H1 (cell line): Measurements from ENCODE around the gene GABRE. TPM values are rescaled to one million over a fixed set of nuclear protein-coding genes. Genes with fewer than 3 reads are reported as not detected.

ENCODE experiments used
- CTCF ChIA-PET: fragments of 300-600 bp; sonication (Branson Sonifier 250); formaldehyde crosslinking; loops from one replicate; lab custom pipeline; 2021; ENCODE audit not compliant: partially characterized antibody; lab: Charles Lee
- POLR2A ChIA-PET: fragments of 300-600 bp; sonication (Branson Sonifier 250); formaldehyde crosslinking; loops from one replicate; lab custom pipeline; 2021; ENCODE audit warnings: inconsistent platforms; ENCODE audit not compliant: partially characterized antibody; lab: Charles Lee
- DNase-seq, 2 experiments: peaks; one replicate each; pipeline versions ENCODE4 v3.0.0 to v3.0.0-alpha.2; 2010 to 2022; ENCODE audit warnings: low spot score in 2 of 2, low read depth in 1 of 2, mixed read lengths in 1 of 2
- FAIRE-seq: peaks from 2 replicates; lab custom pipeline; 2011; peaks lifted over from hg19 to GRCh38; lab: Jason Lieb, UNC
- H2AFZ ChIP-seq: 2 replicates; pipeline ENCODE4 v1.8.1; 2012; ENCODE audit warnings: low read length, inconsistent platforms
- H2AK5ac ChIP-seq: 2 replicates; pipeline ENCODE4 v1.6.1; 2013; ENCODE audit warnings: low read depth, low read length
- H2BK120ac ChIP-seq: replicated peaks from 2 replicates; pipeline ENCODE3; 2013; ENCODE audit warnings: low read depth, low read length, inconsistent platforms
- H2BK12ac ChIP-seq: 2 replicates; pipeline ENCODE4 v1.6.1; 2013; ENCODE audit warnings: low read depth, low read length
- H2BK15ac ChIP-seq: 2 replicates; pipeline ENCODE4 v1.6.1; 2013; ENCODE audit warnings: low read length
- H2BK20ac ChIP-seq: 2 replicates; pipeline ENCODE4 v1.6.1; 2013; ENCODE audit warnings: low read length
- H2BK5ac ChIP-seq: 2 replicates; pipeline ENCODE4 v1.6.1; 2013; ENCODE audit warnings: low read depth, low read length
- H3K14ac ChIP-seq: 2 replicates; pipeline ENCODE4 v1.6.1; 2013; ENCODE audit warnings: inconsistent platforms; ENCODE audit not compliant: insufficient read length
- H3K18ac ChIP-seq: 2 replicates; pipeline ENCODE4 v1.6.1; 2013; ENCODE audit warnings: low read length; ENCODE audit errors: extremely low read depth
- H3K23ac ChIP-seq: 2 replicates; pipeline ENCODE4 v1.6.1; 2013; ENCODE audit warnings: inconsistent platforms; ENCODE audit not compliant: insufficient read length
- H3K23me2 ChIP-seq: 2 replicates; pipeline ENCODE4 v1.6.1; 2013; ENCODE audit warnings: low read depth, low read length
- H3K27ac ChIP-seq: 2 replicates; pipeline ENCODE4 v1.6.1; 2011; ENCODE audit warnings: low read depth, low read length, inconsistent platforms
- H3K27me3 ChIP-seq, 4 experiments: replicated peaks in 1 of 4; 1 replicate in 1 of 4; 2 replicates in 3 of 4; pipeline versions ENCODE4 v1.6.1 to v1.8.1; 2011 to 2013; ENCODE audit warnings: low read length in 3 of 4, mild to moderate bottlenecking in 3 of 4, inconsistent platforms in 2 of 4, mixed read lengths in 2 of 4, moderate library complexity in 1 of 4; ENCODE audit not compliant: control insufficient read depth in 3 of 4, insufficient read depth in 3 of 4; ENCODE audit errors: extremely low read depth in 1 of 4
- H3K36me3 ChIP-seq, 4 experiments: 2 replicates each; pipeline versions ENCODE4 v1.6.1 to v1.8.1; 2011 to 2013; ENCODE audit warnings: mild to moderate bottlenecking in 4 of 4, low read length in 3 of 4, moderate library complexity in 2 of 4, control low read depth in 1 of 4, inconsistent platforms in 1 of 4; ENCODE audit not compliant: insufficient read depth in 4 of 4, control insufficient read depth in 2 of 4
- H3K4ac ChIP-seq: replicated peaks from 2 replicates; pipeline ENCODE3; 2013; ENCODE audit warnings: low read length, low read depth, mixed read lengths, inconsistent platforms; ENCODE audit not compliant: insufficient read length
- H3K4me1 ChIP-seq, 4 experiments: replicated peaks in 1 of 4; 1 replicate in 1 of 4; 2 replicates in 3 of 4; pipeline versions ENCODE4 v1.6.1 to v1.8.1; 2011 to 2013; ENCODE audit warnings: low read length in 3 of 4, inconsistent platforms in 2 of 4, mixed read lengths in 1 of 4; ENCODE audit not compliant: insufficient read depth in 4 of 4, control insufficient read depth in 3 of 4
- H3K4me2 ChIP-seq, 2 experiments: 2 replicates each; pipeline versions ENCODE4 v1.6.1 to v1.8.1; 2011 to 2013; ENCODE audit warnings: low read depth in 2 of 2, low read length in 2 of 2, control low read depth in 1 of 2, inconsistent platforms in 1 of 2, mild to moderate bottlenecking in 1 of 2; ENCODE audit not compliant: insufficient read depth in 1 of 2
- H3K4me3 ChIP-seq, 4 experiments: fragments of 200-600, 300-600 bp in 1 of 4; sonication (generic), shearing (Covaris generic), sonication (Bioruptor Twin) in 1 of 4; 2 replicates each; pipeline versions ENCODE4 v1.5.1 to v1.8.1; 2011 to 2016; ENCODE audit warnings: low read length in 4 of 4, low read depth in 3 of 4, control low read depth in 2 of 4, inconsistent platforms in 2 of 4, mild to moderate bottlenecking in 2 of 4, mixed read lengths in 1 of 4, moderate library complexity in 1 of 4; ENCODE audit not compliant: insufficient read depth in 2 of 4; ENCODE audit errors: extremely low read depth in 1 of 4
- H3K56ac ChIP-seq: replicated peaks from 2 replicates; pipeline ENCODE3; 2013; ENCODE audit warnings: low read depth, mild to moderate bottlenecking, mixed read lengths, low read length, inconsistent platforms; ENCODE audit not compliant: insufficient read length
- H3K79me1 ChIP-seq: 2 replicates; pipeline ENCODE4 v1.6.1; 2013; ENCODE audit warnings: low read depth, low read length, control low read depth
- H3K79me2 ChIP-seq, 2 experiments: 2 replicates each; pipeline versions ENCODE4 v1.6.1 to v1.8.1; 2012 to 2013; ENCODE audit warnings: low read length in 2 of 2, mild to moderate bottlenecking in 2 of 2, inconsistent platforms in 1 of 2; ENCODE audit not compliant: insufficient read depth in 2 of 2, control insufficient read depth in 1 of 2
- H3K9ac ChIP-seq, 4 experiments: replicated peaks in 1 of 4; 1 replicate in 1 of 4; 2 replicates in 3 of 4; pipeline versions ENCODE4 v1.6.1 to v1.8.1; 2011 to 2013; ENCODE audit warnings: low read depth in 3 of 4, low read length in 3 of 4, control low read depth in 2 of 4, mild to moderate bottlenecking in 2 of 4, moderate library complexity in 2 of 4, inconsistent platforms in 1 of 4; ENCODE audit errors: extremely low read depth in 1 of 4
- H3K9me3 ChIP-seq, 2 experiments: 2 replicates each; pipeline versions ENCODE4 v1.6.1 to v1.8.1; 2012 to 2013; ENCODE audit warnings: mild to moderate bottlenecking in 2 of 2, moderate library complexity in 2 of 2, control low read depth in 1 of 2, inconsistent platforms in 1 of 2, low read depth in 1 of 2, low read length in 1 of 2, mixed read lengths in 1 of 2; ENCODE audit not compliant: insufficient read depth in 2 of 2
- H4K20me1 ChIP-seq, 2 experiments: replicated peaks in 1 of 2; 2 replicates each; pipeline versions ENCODE3 to v1.8.1; 2011 to 2013; ENCODE audit warnings: inconsistent platforms in 2 of 2, low read length in 2 of 2, mild to moderate bottlenecking in 1 of 2; ENCODE audit not compliant: insufficient read depth in 2 of 2, control insufficient read depth in 1 of 2
- H4K5ac ChIP-seq: 2 replicates; pipeline ENCODE4 v1.6.1; 2013; ENCODE audit warnings: low read length, low read depth, mixed read lengths, inconsistent platforms; ENCODE audit not compliant: insufficient read length
- H4K8ac ChIP-seq: 2 replicates; pipeline ENCODE4 v1.8.0; 2013; ENCODE audit warnings: mild to moderate bottlenecking, moderate library complexity, low read length, inconsistent platforms; ENCODE audit not compliant: insufficient read depth; ENCODE audit errors: extremely low read depth
- H4K91ac ChIP-seq: replicated peaks from 2 replicates; pipeline ENCODE3; 2013; ENCODE audit warnings: low read length, mixed read lengths, inconsistent platforms; ENCODE audit not compliant: insufficient read length
- CEBPB ChIP-seq: IDR thresholded peaks from 2 replicates; pipeline ENCODE4 v1.6.1; 2012; ENCODE audit warnings: low read depth, low read length
- POU5F1 ChIP-seq: IDR thresholded peaks from 2 replicates; pipeline ENCODE4 v1.6.1; 2011; ENCODE audit warnings: low read depth, mild to moderate bottlenecking, low read length, moderate library complexity
- RFX5 ChIP-seq: IDR thresholded peaks from 2 replicates; pipeline ENCODE4 v1.6.1; 2011; ENCODE audit warnings: low read depth, low read length, improper control_type of control experiment, borderline replicate concordance
- SIX5 ChIP-seq: IDR thresholded peaks from 2 replicates; pipeline ENCODE4 v1.6.1; 2011; ENCODE audit warnings: mild to moderate bottlenecking, low read depth, low read length
- WGBS, 2 experiments: shearing (Covaris generic) in 1 of 2; methylation state at CpG; one replicate each; pipeline versions ENCODE4 v1.1.6 to v1.1.7; 2013 to 2015; ENCODE audit warnings: low lambda C conversion rate in 2 of 2, mixed read lengths in 2 of 2, inconsistent platforms in 1 of 2, low coverage in 1 of 2, missing lambda C conversion rate in 1 of 2; ENCODE audit not compliant: insufficient replicate concordance in 2 of 2, insufficient coverage in 1 of 2, insufficient read length in 1 of 2; ENCODE audit errors: extremely low coverage in 1 of 2, missing lambda C conversion rate in 1 of 2; 5-methylcytosine and 5-hydroxymethylcytosine counted together
- polyA plus RNA-seq, 7 experiments: library from polyadenylated mRNA; depleted of rRNA in 3 of 7; stranded (reverse) in 5 of 7; unstranded in 2 of 7; fragments of >200 nt in 5 of 7; fragments of 200-250 nt in 2 of 7; gene quantifications; 1 replicate in 5 of 7; 2 replicates in 1 of 7; 4 replicates in 1 of 7; pipeline versions ENCODE4 v1.2.1 to v1.2.3, GENCODE V29; 2011 to 2013; ENCODE audit warnings: missing spikeins in 2 of 7, mixed read lengths in 2 of 7
- total RNA-seq: library from RNA; stranded (reverse); fragmentation: NEBNext Ultra II Directional; extraction: Animal tissue kit (Norgen Biotek cat#: 25700); gene quantifications from 2 replicates; pipeline ENCODE4 v1.2.1, GENCODE V29; 2021
- TF ChIP-seq, protein P1 (sequence below), 3 experiments: IDR thresholded peaks; 1 replicate in 2 of 3; 2 replicates in 1 of 3; pipeline versions ENCODE4 v1.5.1 to v1.6.1; 2011; ENCODE audit warnings: low read length in 3 of 3, mild to moderate bottlenecking in 3 of 3, inconsistent platforms in 2 of 3, low read depth in 1 of 3, moderate library complexity in 1 of 3; ENCODE audit not compliant: insufficient read depth in 1 of 3; ENCODE audit errors: control extremely low read depth in 1 of 3

GABRE gene
- total and polyA plus RNA-seq, 2 of the 8 experiments (the other 6 are each of a cell fraction or from before 2014, with no cell fraction given): 5.5 to 7.0 TPM

GRCh38 chrX:152020888-152021287 lies 46.4 kb upstream of the GABRE start:
- Histone ChIP-seq H3K18ac (no peak overlapping the region), H3K4me1 (no peaks in the 10 kb centered on the region), H2BK120ac (no peak overlapping the region), H3K56ac (no peak overlapping the region), H2AK5ac (no peak overlapping the region), H2BK5ac (no peak overlapping the region), H3K4me3 (no peak overlapping the region), H3K79me1 (no peaks in the 10 kb centered on the region), H3K14ac (no peak overlapping the region), H4K8ac (no peak overlapping the region), H4K5ac (no peak overlapping the region), H3K23me2 (no peaks in the 10 kb centered on the region), H3K27ac (no peak overlapping the region), H3K9me3 (no peaks in the 10 kb centered on the region), H3K27me3 (no peaks in the 10 kb centered on the region), H2BK20ac (no peak overlapping the region), H2BK12ac (no peak overlapping the region), H3K9ac (no peak overlapping the region), H3K79me2 (no peaks in the 10 kb centered on the region), H4K20me1 (no peaks in the 10 kb centered on the region), H2AFZ (no peak overlapping the region), H3K4ac (no peak overlapping the region), H4K91ac (no peak overlapping the region), H3K36me3 (no peaks in the 10 kb centered on the region), H3K23ac (no peak overlapping the region), H2BK15ac (no peak overlapping the region), H3K4me2 (no peak overlapping the region)
- 85% methylated on average over 3 of the region's 3 CpGs; no CpG with 5 or more reads in 1 of the 2 experiments for WGBS, 2 experiments
- FAIRE-seq (no peak), DNase-seq (no peak)
- POLR2A ChIA-PET: no interaction called here
- TF ChIP-seq RFX5 (no peak), CEBPB (no peak), POU5F1 (no peak), SIX5 (no peak)
- TF ChIP-seq, protein P1, sequence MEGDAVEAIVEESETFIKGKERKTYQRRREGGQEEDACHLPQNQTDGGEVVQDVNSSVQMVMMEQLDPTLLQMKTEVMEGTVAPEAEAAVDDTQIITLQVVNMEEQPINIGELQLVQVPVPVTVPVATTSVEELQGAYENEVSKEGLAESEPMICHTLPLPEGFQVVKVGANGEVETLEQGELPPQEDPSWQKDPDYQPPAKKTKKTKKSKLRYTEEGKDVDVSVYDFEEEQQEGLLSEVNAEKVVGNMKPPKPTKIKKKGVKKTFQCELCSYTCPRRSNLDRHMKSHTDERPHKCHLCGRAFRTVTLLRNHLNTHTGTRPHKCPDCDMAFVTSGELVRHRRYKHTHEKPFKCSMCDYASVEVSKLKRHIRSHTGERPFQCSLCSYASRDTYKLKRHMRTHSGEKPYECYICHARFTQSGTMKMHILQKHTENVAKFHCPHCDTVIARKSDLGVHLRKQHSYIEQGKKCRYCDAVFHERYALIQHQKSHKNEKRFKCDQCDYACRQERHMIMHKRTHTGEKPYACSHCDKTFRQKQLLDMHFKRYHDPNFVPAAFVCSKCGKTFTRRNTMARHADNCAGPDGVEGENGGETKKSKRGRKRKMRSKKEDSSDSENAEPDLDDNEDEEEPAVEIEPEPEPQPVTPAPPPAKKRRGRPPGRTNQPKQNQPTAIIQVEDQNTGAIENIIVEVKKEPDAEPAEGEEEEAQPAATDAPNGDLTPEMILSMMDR (IDR thresholded peaks at IDR 0.05; ENCODE audit: control extremely low read depth in 1 of 3, insufficient read depth in 1 of 3, low read depth in 1 of 3, low read length in 3 of 3): no peak
- CTCF ChIA-PET: no interaction called here
